Thyroid gland (tissue), 4 donors: ENCODE data around the gene TPMT. TPM values are rescaled to one million over a fixed set of nuclear protein-coding genes. Genes with fewer than 3 reads are reported as not detected.

Experiments
- DNase-seq, 2 donors: peaks; one replicate each; pipeline ENCODE4 v3.0.0-alpha.2; 2019
- H3K27ac ChIP-seq, 3 donors: fragments of 200-600 bp; sonication (generic); 1 replicate in 2 of 3; 2 replicates in 1 of 3; pipeline ENCODE4 v1.5.1; 2016 to 2019; ENCODE audit warnings: mild to moderate bottlenecking in 1 of 3, moderate library complexity in 1 of 3
- H3K27me3 ChIP-seq: fragments of 200-600 bp; sonication (generic); one replicate; pipeline ENCODE4 v1.5.1; 2019
- H3K36me3 ChIP-seq, 2 donors: fragments of 200-600 bp; sonication (generic); one replicate each; pipeline ENCODE4 v1.5.1; 2016 to 2019
- H3K4me1 ChIP-seq, 2 donors: fragments of 200-600 bp; sonication (generic); one replicate each; pipeline ENCODE4 v1.5.1; 2017 to 2019
- H3K4me3 ChIP-seq, 3 donors: fragments of 200-600 bp; sonication (generic); replicated peaks in 1 of 3; 1 replicate in 2 of 3; 2 replicates in 1 of 3; pipeline ENCODE4 v1.5.1; 2016; ENCODE audit warnings: mild to moderate bottlenecking in 1 of 3
- H3K9me3 ChIP-seq: fragments of 200-600 bp; sonication (generic); one replicate; pipeline ENCODE4 v1.5.1; 2017
- CTCF ChIP-seq, 6 experiments: fragments of 200-600 bp in 3 of 6; fragments of 450-650 bp in 3 of 6; sonication (generic) in 3 of 6; IDR thresholded peaks; one replicate each; pipeline ENCODE4 v1.5.1; 2016 to 2019; ENCODE audit warnings: antibody characterized with exemption in 6 of 6, mild to moderate bottlenecking in 2 of 6, inconsistent platforms in 1 of 6, moderate library complexity in 1 of 6
- POLR2A ChIP-seq, 2 donors: fragments of 450-650 bp; IDR thresholded peaks; one replicate each; pipeline ENCODE4 v1.6.1; 2017; ENCODE audit warnings: antibody characterized with exemption in 2 of 2, mild to moderate bottlenecking in 2 of 2, moderate library complexity in 1 of 2
- WGBS, 2 donors: methylation state at CpG; one replicate each; pipeline ENCODE4 v1.1.5; 2017; 5-methylcytosine and 5-hydroxymethylcytosine counted together
- intact Hi-C: fragments of 100-400 bp; cut with DNase I; formaldehyde crosslinking; loops from one replicate; pipeline ENCODE4 v1.15.1; 2023
- total RNA-seq, 4 donors: library from RNA; depleted of rRNA; stranded (reverse); fragments of >200 nt; gene quantifications; one replicate each; pipeline ENCODE4 v1.2.3, GENCODE V29; 2016

TPMT gene
- total RNA-seq, 4 donors from 2014 or later: 76.7 to 142 (median 113) TPM

GRCh38 chr6:18186540-18187250 lies 31.8 kb upstream of the TPMT start:
- Histone ChIP-seq H3K4me1 (peaks cover 44 to 56% of the 10 kb centered on the region in 2 donors), H3K9me3 (no peaks in the 10 kb centered on the region), H3K27ac (peak overlapping the region; percentile 87 to 98 (median 89)), H3K36me3 (peaks cover 0 to 6% of the 10 kb centered on the region in 2 donors), H3K4me3 (no peak overlapping the region), H3K27me3 (no peaks in the 10 kb centered on the region)
- TF ChIP-seq POLR2A (IDR thresholded peaks at IDR 0.05): no peak
- no peak for TF ChIP-seq CTCF (IDR thresholded peaks at IDR 0.05)
- DNase-seq: no peak
- intact Hi-C loops: no loop called here
- WGBS, 2 donors: 53 to 65% methylated on average over 4 of the region's 4 CpGs

GRCh38 chr6:18186033-18186432 lies 31.2 kb upstream of the TPMT start:
- intact Hi-C loops: no loop called here
- Histone ChIP-seq H3K27me3 (no peaks in the 10 kb centered on the region), H3K27ac (peak overlapping the region; percentile 88 to 98 (median 89)), H3K9me3 (no peaks in the 10 kb centered on the region), H3K36me3 (peaks cover 0 to 2% of the 10 kb centered on the region in 2 donors), H3K4me3 (no peak overlapping the region), H3K4me1 (peaks cover 48 to 56% of the 10 kb centered on the region in 2 donors)
- peak; percentile 95 to 96 for DNase-seq
- WGBS, 2 donors: 11 to 23% methylated on average over 2 of the region's 2 CpGs
- TF ChIP-seq POLR2A (IDR thresholded peaks at IDR 0.05): peak in 1 of 2 donors; percentile 30
- no peak for TF ChIP-seq CTCF (IDR thresholded peaks at IDR 0.05)

- intact Hi-C loops: no loop called here
- no peak overlapping the region for H3K4me3 ChIP-seq
- 29 to 30% methylated on average over 1 of the region's 1 CpG for WGBS, 2 donors
- H3K4me1 ChIP-seq: peaks cover 48 to 56% of the 10 kb centered on the region in 2 donors
- no peaks in the 10 kb centered on the region for H3K9me3 ChIP-seq
- peak overlapping the region; percentile 88 to 93 (median 89) for H3K27ac ChIP-seq
- TF ChIP-seq POLR2A (IDR thresholded peaks at IDR 0.05) (no peak), CTCF (IDR thresholded peaks at IDR 0.05) (no peak)
- no peaks in the 10 kb centered on the region for H3K27me3 ChIP-seq
- DNase-seq: no peak
- H3K36me3 ChIP-seq: no peaks in the 10 kb centered on the region
Observed at GRCh38 chr6:18185624-18186023, 30.7 kb upstream of the TPMT start.

- peak overlapping the region; percentile 88 to 93 (median 89) for H3K27ac ChIP-seq
- no peaks in the 10 kb centered on the region for H3K27me3 ChIP-seq
- TF ChIP-seq POLR2A (IDR thresholded peaks at IDR 0.05): no peak
- TF ChIP-seq CTCF (IDR thresholded peaks at IDR 0.05): no peak
- no peak for DNase-seq
- H3K4me3 ChIP-seq: no peak overlapping the region
- intact Hi-C loops: no loop called here
- no peaks in the 10 kb centered on the region for H3K36me3 ChIP-seq
- 35 to 39% methylated on average over 4 of the region's 4 CpGs for WGBS, 2 donors
- peaks cover 60 to 69% of the 10 kb centered on the region in 2 donors for H3K4me1 ChIP-seq
- no peaks in the 10 kb centered on the region for H3K9me3 ChIP-seq
Observed at GRCh38 chr6:18183766-18184165, 28.9 kb upstream of the TPMT start.

- 66 to 88% methylated on average over 4 of the region's 4 CpGs for WGBS, 2 donors
- TF ChIP-seq CTCF (IDR thresholded peaks at IDR 0.05) (no peak), POLR2A (IDR thresholded peaks at IDR 0.05) (no peak)
Observed at GRCh38 chr6:18182568-18182967, 27.7 kb upstream of the TPMT start.

More at GRCh38 chr6:18182568-18182967, 27.7 kb upstream of the TPMT start:
- DNase-seq: no peak
- Histone ChIP-seq H3K4me3 (no peak overlapping the region), H3K4me1 (peaks cover 54 to 59% of the 10 kb centered on the region in 2 donors), H3K27ac (peak overlapping the region; percentile 88 to 93 (median 89)), H3K9me3 (no peaks in the 10 kb centered on the region), H3K36me3 (no peaks in the 10 kb centered on the region), H3K27me3 (no peaks in the 10 kb centered on the region)
- intact Hi-C loops: no loop called here
